Activated CD4-positive, alpha-beta T cell treated with anti-CD3 and anti-CD28 coated beads, Interleukin-2, amount 10 ng/mL, durations not matched to agents 24 days and 14 days (primary cell): ENCODE data around the gene TTR. TPM values are rescaled to one million over a fixed set of nuclear protein-coding genes. Genes with fewer than 3 reads are reported as not detected.

Experiments
- DNase-seq: peaks from one replicate; pipeline ENCODE4 v3.0.0; 2022
- H3K27ac Mint-ChIP-seq: one replicate; pipeline ENCODE4 v1.8.0; 2022; ENCODE audit warnings: mild to moderate bottlenecking, mixed read lengths
- H3K27me3 Mint-ChIP-seq: one replicate; pipeline ENCODE4 v1.8.0; 2022; ENCODE audit warnings: mixed read lengths
- H3K36me3 Mint-ChIP-seq: one replicate; pipeline ENCODE4 v1.8.0; 2022; ENCODE audit warnings: low read depth, mild to moderate bottlenecking, mixed read lengths
- H3K4me1 Mint-ChIP-seq: one replicate; pipeline ENCODE4 v1.8.0; 2021; ENCODE audit warnings: mixed read lengths
- H3K4me3 Mint-ChIP-seq: one replicate; pipeline ENCODE4 v1.8.0; 2022; ENCODE audit warnings: mild to moderate bottlenecking, moderate library complexity, mixed read lengths
- H3K9me3 Mint-ChIP-seq: one replicate; pipeline ENCODE4 v1.8.0; 2021; ENCODE audit warnings: mixed read lengths
- intact Hi-C: fragments of 100-400 bp; cut with micrococcal nuclease; formaldehyde crosslinking; loops from one replicate; pipeline ENCODE4 v1.15.1; 2023
- total RNA-seq: library from RNA; stranded (reverse); gene quantifications from 2 replicates; pipeline ENCODE4 v1.2.3, GENCODE V29; 2022

Gene TTR
- total RNA-seq, 1 donor from 2014 or later = not detected

- no peak for DNase-seq
Observed at GRCh38 chr18:31637445-31637844, 45.8 kb downstream of the TTR start.

GRCh38 chr18:31643003-31643402, 51.3 kb downstream of the TTR start:
- Mint-ChIP-seq H3K9me3 (no peaks in the 10 kb centered on the region), H3K36me3 (no peaks in the 10 kb centered on the region), H3K27ac (no peak overlapping the region), H3K27me3 (peaks cover 8% of the 10 kb centered on the region), H3K4me3 (no peak overlapping the region), H3K4me1 (peaks cover 10% of the 10 kb centered on the region)
- intact Hi-C loops = no loop called here
- DNase-seq = no peak

More at GRCh38 chr18:31637445-31637844, 45.8 kb downstream of the TTR start:
- Mint-ChIP-seq H3K36me3 (no peaks in the 10 kb centered on the region), H3K4me1 (peaks cover 17% of the 10 kb centered on the region), H3K4me3 (no peak overlapping the region), H3K27ac (no peak overlapping the region), H3K9me3 (no peaks in the 10 kb centered on the region), H3K27me3 (peaks cover 7% of the 10 kb centered on the region)
- intact Hi-C loops = loop anchor here (10.0 kb wide), 1 partner anchor 47 kb away; the partner anchor contains the start of gene B4GALT6

GRCh38 chr18:31645411-31645810, 53.7 kb downstream of the TTR start:
- Mint-ChIP-seq H3K36me3 (no peaks in the 10 kb centered on the region), H3K4me1 (peaks cover 13% of the 10 kb centered on the region), H3K4me3 (no peak overlapping the region), H3K27me3 (peaks cover 12% of the 10 kb centered on the region), H3K9me3 (no peaks in the 10 kb centered on the region), H3K27ac (no peak overlapping the region)
- intact Hi-C loops = no loop called here
- no peak for DNase-seq

GRCh38 chr18:31646332-31647126, 54.9 kb downstream of the TTR start:
- no peaks in the 10 kb centered on the region for H3K36me3 Mint-ChIP-seq
- no peak for DNase-seq
- H3K27ac Mint-ChIP-seq = no peak overlapping the region
- intact Hi-C loops = no loop called here
- H3K4me3 Mint-ChIP-seq = no peak overlapping the region
- H3K9me3 Mint-ChIP-seq = no peaks in the 10 kb centered on the region
- peaks cover 16% of the 10 kb centered on the region for H3K27me3 Mint-ChIP-seq
- H3K4me1 Mint-ChIP-seq = peaks cover 15% of the 10 kb centered on the region

GRCh38 chr18:31647127-31647753, 55.6 kb downstream of the TTR start:
- no peak overlapping the region for H3K27ac Mint-ChIP-seq
- H3K27me3 Mint-ChIP-seq = peaks cover 21% of the 10 kb centered on the region
- no peaks in the 10 kb centered on the region for H3K9me3 Mint-ChIP-seq
- no peaks in the 10 kb centered on the region for H3K36me3 Mint-ChIP-seq
- peaks cover 15% of the 10 kb centered on the region for H3K4me1 Mint-ChIP-seq
- no peak overlapping the region for H3K4me3 Mint-ChIP-seq
- DNase-seq = no peak
- intact Hi-C loops = no loop called here

Other genes with a start within 250 kb of the TTR start
- not detected in 2 replicates for gene DSG4, start 215.1 kb upstream of the TTR start, total RNA-seq
- gene DSG3, start 144.1 kb upstream of the TTR start, total RNA-seq = not detected in 2 replicates
- 0.33 and 0.47 TPM in 2 replicates for gene DSG2, start 93.7 kb upstream of the TTR start, total RNA-seq
- 2.4 and 2.8 TPM in 2 replicates for gene B4GALT6, start 92.7 kb downstream of the TTR start, total RNA-seq
- not detected in 2 replicates for gene SLC25A52, start 169.0 kb downstream of the TTR start, total RNA-seq